GM20431 (cell line): Measurements from ENCODE around the gene PRR5L.

Source experiments
- in situ Hi-C: fragments of 300-500 bp; cut with MseI, MboI; formaldehyde crosslinking; loops from one replicate; pipeline ENCODE4 v1.15.0; 2020; ENCODE audit warnings: low sequenced_read_pairs; ENCODE audit not compliant: unreplicated experiment

Gene PRR5L

GRCh38 chr11:36278531-36279282 lies 17.4 kb upstream of the PRR5L start:
- in situ Hi-C loops, result no loop called here

- in situ Hi-C loops, result no loop called here
Measured at GRCh38 chr11:36280531-36280930, 15.6 kb upstream of the PRR5L start.

- in situ Hi-C loops, result no loop called here
Measured at GRCh38 chr11:36281850-36282249, 14.2 kb upstream of the PRR5L start.

GRCh38 chr11:36282926-36283325 lies 13.2 kb upstream of the PRR5L start:
- in situ Hi-C loops, result no loop called here

GRCh38 chr11:36288442-36289225 lies 7.5 kb upstream of the PRR5L start:
- in situ Hi-C loops, result no loop called here

- in situ Hi-C loops, result no loop called here
Measured at GRCh38 chr11:36289226-36289852, 6.7 kb upstream of the PRR5L start, which contains the start of gene COMMD9. Gene COMMD9, minus strand, starts transcription at chr11:36289424. Its CDS starts 12 bp downstream, at chr11:36289412.

GRCh38 chr11:36292311-36292722 lies 3.8 kb upstream of the PRR5L start:
- in situ Hi-C loops, result no loop called here

GRCh38 chr11:36296884-36297543 lies 926 bp downstream of the PRR5L start:
- in situ Hi-C loops, result no loop called here

GRCh38 chr11:36300650-36301049 lies 4.6 kb downstream of the PRR5L start:
- in situ Hi-C loops, result no loop called here

GRCh38 chr11:36304351-36304750 lies 8.3 kb downstream of the PRR5L start:
- in situ Hi-C loops, result no loop called here

- in situ Hi-C loops, result no loop called here
Measured at GRCh38 chr11:36305047-36305446, 9.0 kb downstream of the PRR5L start.

GRCh38 chr11:36306888-36307287 lies 10.8 kb downstream of the PRR5L start:
- in situ Hi-C loops, result no loop called here

- in situ Hi-C loops, result no loop called here
Measured at GRCh38 chr11:36308577-36308976, 12.5 kb downstream of the PRR5L start.

GRCh38 chr11:36309779-36310178 lies 13.7 kb downstream of the PRR5L start:
- in situ Hi-C loops, result no loop called here

- in situ Hi-C loops, result no loop called here
Measured at GRCh38 chr11:36311926-36312595, 16.0 kb downstream of the PRR5L start.

GRCh38 chr11:36312611-36313472 lies 16.8 kb downstream of the PRR5L start:
- in situ Hi-C loops, result no loop called here

- in situ Hi-C loops, result no loop called here
Measured at GRCh38 chr11:36313750-36314433, 17.8 kb downstream of the PRR5L start.

- in situ Hi-C loops, result no loop called here
Measured at GRCh38 chr11:36314434-36314767, 18.3 kb downstream of the PRR5L start.

- in situ Hi-C loops, result no loop called here
Measured at GRCh38 chr11:36316049-36316448, 20.0 kb downstream of the PRR5L start.
